GM12873 (cell line): Measurements from ENCODE around the gene TGM2.

Experiments used
- CTCF ChIP-seq: IDR thresholded peaks from 2 replicates; pipeline ENCODE4 v1.5.1; 2012; ENCODE audit warnings: low read depth, mild to moderate bottlenecking, moderate library complexity, low read length, control low read depth; ENCODE audit not compliant: insufficient read depth; ENCODE audit errors: missing control alignments

Gene TGM2

GRCh38 chr20:38084425-38084951 lies 80.6 kb downstream of the TGM2 start:
- no peak for TF ChIP-seq CTCF

- TF ChIP-seq CTCF, result no peak
Observed at GRCh38 chr20:38083338-38084048, 81.6 kb downstream of the TGM2 start.

GRCh38 chr20:38082894-38083293 lies 82.2 kb downstream of the TGM2 start:
- TF ChIP-seq CTCF, result no peak

GRCh38 chr20:38081575-38081974 lies 83.5 kb downstream of the TGM2 start:
- TF ChIP-seq CTCF, result no peak

GRCh38 chr20:38079353-38079752 lies 85.7 kb downstream of the TGM2 start:
- TF ChIP-seq CTCF, result no peak

- TF ChIP-seq CTCF, result no peak
Observed at GRCh38 chr20:38078084-38078483, 87.0 kb downstream of the TGM2 start.
